ENCODE data around the gene GIGYF2. TPM values are rescaled to one million over a fixed set of nuclear protein-coding genes. Genes with fewer than 3 reads are reported as not detected.
A peak's percentile ranks its signal among the peaks of the same experiment; 100 is the strongest.

The GIGYF2 gene
- total and polyA plus RNA-seq, 2 of the 13 experiments (the other 11 are each of a cell fraction or from before 2014, with no cell fraction given), result 44.9 to 73.5 TPM

DNA sequence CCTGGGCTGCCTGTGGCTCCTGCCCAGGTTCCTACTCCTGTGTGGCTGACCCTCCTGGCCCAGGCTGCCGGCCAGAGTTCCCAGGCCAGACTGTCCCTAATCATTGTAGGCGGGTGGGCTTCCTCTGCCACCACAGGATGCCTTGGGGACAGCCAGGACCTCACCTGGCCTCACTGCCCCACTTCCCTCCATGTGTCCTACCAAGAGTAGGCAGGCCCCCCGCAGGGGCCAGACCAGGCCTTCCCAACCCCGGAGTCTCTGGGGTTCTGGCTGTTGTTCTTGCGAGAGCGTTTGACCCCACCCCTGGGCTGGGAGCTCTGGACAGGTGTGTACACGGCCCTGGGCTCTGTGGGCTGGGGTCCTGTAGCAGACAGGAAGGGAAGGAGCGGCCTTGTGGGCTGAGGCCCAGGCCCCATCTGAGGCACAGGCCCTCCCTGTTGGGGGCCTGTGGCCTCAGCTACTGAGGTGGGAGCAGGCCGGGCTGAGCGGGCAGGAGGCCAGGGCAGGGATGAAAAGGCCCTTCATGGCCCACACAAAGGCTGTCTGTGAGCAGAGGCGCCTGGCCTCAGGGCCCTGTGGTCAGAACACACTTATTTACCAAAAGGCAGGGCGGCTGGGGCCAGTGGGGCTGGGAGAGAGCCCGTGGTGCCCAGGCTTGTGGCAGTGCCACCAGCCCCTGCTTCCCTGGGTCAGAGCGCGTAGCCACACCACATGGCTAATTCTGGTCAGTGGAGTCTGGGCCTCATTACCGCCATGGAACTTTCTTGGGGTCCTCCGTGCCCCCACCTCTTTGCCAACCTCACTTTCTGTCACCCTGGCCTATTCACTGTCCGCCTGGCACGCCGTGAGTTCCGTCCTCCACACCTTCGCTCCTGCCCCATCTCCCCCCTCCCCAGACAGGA lies 175.0 kb downstream of the GIGYF2 start (continued):
- TF ChIP-seq CCAR2 (optimal IDR thresholded peaks at IDR 0.05; ENCODE audit: low read depth, low read length) (no peak), ZNF225 (CRISPR knock-in tag; IDR thresholded peaks at IDR 0.05) (no peak; the same call in none of the 2 replicates), KDM4B (CRISPR knock-in tag; IDR thresholded peaks at IDR 0.05) (no peak), GABPB1 (CRISPR knock-in tag; IDR thresholded peaks at IDR 0.05) (peak; percentile 70), HIVEP1 (CRISPR knock-in tag; IDR thresholded peaks at IDR 0.05) (no peak), GMEB1 (CRISPR knock-in tag; IDR thresholded peaks at IDR 0.05; ENCODE audit: borderline replicate concordance) (0 out of 2 replicates have a peak, but pooled peaks have one; percentile 21), ZNF253 (CRISPR knock-in tag; IDR thresholded peaks at IDR 0.05; ENCODE audit: borderline replicate concordance) (no peak), SMAD3 (CRISPR knock-in tag; IDR thresholded peaks at IDR 0.05) (peak; percentile 80; the same call in 1 of the 2 replicates), ZNF282 (IDR thresholded peaks at IDR 0.05; ENCODE audit: partially characterized antibody) (no peak), TARDBP (CRISPR knock-in tag; IDR thresholded peaks at IDR 0.05) (peak; percentile 89), PHF21A (CRISPR knock-in tag; IDR thresholded peaks at IDR 0.05) (peak; percentile 97), EED (CRISPR knock-in tag; IDR thresholded peaks at IDR 0.05) (no peak), ZNF879 (CRISPR knock-in tag; IDR thresholded peaks at IDR 0.05) (no peak), ZNF350 (CRISPR knock-in tag; IDR thresholded peaks at IDR 0.05; ENCODE audit: borderline replicate concordance, low read depth) (no peak; the same call in 1 of the 2 replicates), RARA (CRISPR knock-in tag; IDR thresholded peaks at IDR 0.05) (peak; percentile 58), IKZF4 (CRISPR knock-in tag; IDR thresholded peaks at IDR 0.05; ENCODE audit: borderline replicate concordance, low read depth, not compliant biosample characterization) (no peak), THAP8 (CRISPR knock-in tag; IDR thresholded peaks at IDR 0.05; ENCODE audit: borderline replicate concordance) (no peak; the same call in 1 of the 2 replicates), SAP130 (CRISPR knock-in tag; IDR thresholded peaks at IDR 0.05; ENCODE audit: low read depth) (peak; percentile 80)
- TF ChIP-seq, protein P1, sequence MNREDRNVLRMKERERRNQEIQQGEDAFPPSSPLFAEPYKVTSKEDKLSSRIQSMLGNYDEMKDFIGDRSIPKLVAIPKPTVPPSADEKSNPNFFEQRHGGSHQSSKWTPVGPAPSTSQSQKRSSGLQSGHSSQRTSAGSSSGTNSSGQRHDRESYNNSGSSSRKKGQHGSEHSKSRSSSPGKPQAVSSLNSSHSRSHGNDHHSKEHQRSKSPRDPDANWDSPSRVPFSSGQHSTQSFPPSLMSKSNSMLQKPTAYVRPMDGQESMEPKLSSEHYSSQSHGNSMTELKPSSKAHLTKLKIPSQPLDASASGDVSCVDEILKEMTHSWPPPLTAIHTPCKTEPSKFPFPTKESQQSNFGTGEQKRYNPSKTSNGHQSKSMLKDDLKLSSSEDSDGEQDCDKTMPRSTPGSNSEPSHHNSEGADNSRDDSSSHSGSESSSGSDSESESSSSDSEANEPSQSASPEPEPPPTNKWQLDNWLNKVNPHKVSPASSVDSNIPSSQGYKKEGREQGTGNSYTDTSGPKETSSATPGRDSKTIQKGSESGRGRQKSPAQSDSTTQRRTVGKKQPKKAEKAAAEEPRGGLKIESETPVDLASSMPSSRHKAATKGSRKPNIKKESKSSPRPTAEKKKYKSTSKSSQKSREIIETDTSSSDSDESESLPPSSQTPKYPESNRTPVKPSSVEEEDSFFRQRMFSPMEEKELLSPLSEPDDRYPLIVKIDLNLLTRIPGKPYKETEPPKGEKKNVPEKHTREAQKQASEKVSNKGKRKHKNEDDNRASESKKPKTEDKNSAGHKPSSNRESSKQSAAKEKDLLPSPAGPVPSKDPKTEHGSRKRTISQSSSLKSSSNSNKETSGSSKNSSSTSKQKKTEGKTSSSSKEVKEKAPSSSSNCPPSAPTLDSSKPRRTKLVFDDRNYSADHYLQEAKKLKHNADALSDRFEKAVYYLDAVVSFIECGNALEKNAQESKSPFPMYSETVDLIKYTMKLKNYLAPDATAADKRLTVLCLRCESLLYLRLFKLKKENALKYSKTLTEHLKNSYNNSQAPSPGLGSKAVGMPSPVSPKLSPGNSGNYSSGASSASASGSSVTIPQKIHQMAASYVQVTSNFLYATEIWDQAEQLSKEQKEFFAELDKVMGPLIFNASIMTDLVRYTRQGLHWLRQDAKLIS (CRISPR knock-in tag; IDR thresholded peaks at IDR 0.05), result no peak
- TF ChIP-seq, protein P2, sequence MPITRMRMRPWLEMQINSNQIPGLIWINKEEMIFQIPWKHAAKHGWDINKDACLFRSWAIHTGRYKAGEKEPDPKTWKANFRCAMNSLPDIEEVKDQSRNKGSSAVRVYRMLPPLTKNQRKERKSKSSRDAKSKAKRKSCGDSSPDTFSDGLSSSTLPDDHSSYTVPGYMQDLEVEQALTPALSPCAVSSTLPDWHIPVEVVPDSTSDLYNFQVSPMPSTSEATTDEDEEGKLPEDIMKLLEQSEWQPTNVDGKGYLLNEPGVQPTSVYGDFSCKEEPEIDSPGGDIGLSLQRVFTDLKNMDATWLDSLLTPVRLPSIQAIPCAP (CRISPR knock-in tag; IDR thresholded peaks at IDR 0.05; ENCODE audit: low read depth), result no peak; the same call in 1 of the 2 replicates
- TF ChIP-seq, protein P3, sequence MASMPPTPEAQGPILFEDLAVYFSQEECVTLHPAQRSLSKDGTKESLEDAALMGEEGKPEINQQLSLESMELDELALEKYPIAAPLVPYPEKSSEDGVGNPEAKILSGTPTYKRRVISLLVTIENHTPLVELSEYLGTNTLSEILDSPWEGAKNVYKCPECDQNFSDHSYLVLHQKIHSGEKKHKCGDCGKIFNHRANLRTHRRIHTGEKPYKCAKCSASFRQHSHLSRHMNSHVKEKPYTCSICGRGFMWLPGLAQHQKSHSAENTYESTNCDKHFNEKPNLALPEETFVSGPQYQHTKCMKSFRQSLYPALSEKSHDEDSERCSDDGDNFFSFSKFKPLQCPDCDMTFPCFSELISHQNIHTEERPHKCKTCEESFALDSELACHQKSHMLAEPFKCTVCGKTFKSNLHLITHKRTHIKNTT (CRISPR knock-in tag; IDR thresholded peaks at IDR 0.05), result no peak
